GM21526 (cell line): ENCODE results near the gene ACTR5.
A peak's percentile ranks its signal among the peaks of the same experiment; 100 is the strongest.
"Not testable (repeated sequence)": the region's sequence is repeated elsewhere in the genome, so short reads cannot be mapped to it uniquely, and the experiment has no call there.

ENCODE experiments used
- ATAC-seq: cut with Tn5 transposase; IDR thresholded peaks from one replicate; pipeline ENCODE4 v1.9.1; 2021; ENCODE audit warnings: moderate library complexity; ENCODE audit not compliant: unreplicated experiment, low FRiP score

Gene ACTR5

DNA sequence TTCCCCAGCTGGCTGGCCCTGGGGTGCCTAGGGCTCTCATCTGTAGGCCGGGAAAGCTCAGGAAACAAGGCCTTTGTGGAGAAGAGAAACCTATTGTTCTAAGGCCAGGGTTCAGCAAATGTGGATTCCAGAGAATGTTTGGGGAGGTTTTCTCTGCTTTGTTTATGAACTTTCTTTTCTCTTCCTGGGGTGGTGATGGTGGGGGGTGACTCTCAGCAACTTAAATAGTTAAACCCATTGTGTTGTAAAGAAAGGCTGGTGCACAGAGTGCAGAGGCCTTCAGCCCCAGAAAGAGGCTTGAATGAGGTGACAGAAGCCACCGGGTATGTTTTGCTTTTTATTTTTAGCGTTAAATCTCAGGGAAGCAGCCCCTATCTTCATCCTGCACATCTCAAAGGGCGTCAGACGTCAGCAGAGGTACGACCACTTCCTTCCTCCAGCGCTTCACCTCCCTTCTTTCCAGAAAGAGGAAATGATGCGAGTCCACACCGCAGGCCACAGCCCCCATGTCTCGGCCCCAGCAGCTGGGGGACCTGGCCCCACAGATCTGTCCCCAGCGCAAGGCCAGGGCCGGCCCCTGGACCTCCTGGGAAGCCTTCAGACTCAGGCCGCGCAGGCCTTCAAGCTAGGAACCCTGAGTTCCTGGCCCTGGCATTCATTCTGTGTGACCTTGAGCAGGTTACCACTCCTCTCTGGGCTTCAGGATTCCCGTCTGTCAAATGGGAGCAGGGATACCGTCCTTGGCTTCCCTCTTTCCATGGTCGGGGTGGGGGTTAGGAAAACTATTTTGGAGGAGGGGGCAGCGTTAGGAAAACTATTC, 56.6 kb downstream of the ACTR5 start:
- ATAC-seq, result no peak

GRCh38 chr20:38805502-38805957, 57.3 kb downstream of the ACTR5 start, which contains the start of gene PPP1R16B:
Gene PPP1R16B, plus strand, starts transcription at chr20:38805697. Its CDS starts 30,229 bp downstream, at chr20:38835926.
- ATAC-seq, result peak; percentile 52

- no peak for ATAC-seq
These were observed 57.9 kb downstream of the ACTR5 start for GRCh38 chr20:38805958-38806854.

DNA sequence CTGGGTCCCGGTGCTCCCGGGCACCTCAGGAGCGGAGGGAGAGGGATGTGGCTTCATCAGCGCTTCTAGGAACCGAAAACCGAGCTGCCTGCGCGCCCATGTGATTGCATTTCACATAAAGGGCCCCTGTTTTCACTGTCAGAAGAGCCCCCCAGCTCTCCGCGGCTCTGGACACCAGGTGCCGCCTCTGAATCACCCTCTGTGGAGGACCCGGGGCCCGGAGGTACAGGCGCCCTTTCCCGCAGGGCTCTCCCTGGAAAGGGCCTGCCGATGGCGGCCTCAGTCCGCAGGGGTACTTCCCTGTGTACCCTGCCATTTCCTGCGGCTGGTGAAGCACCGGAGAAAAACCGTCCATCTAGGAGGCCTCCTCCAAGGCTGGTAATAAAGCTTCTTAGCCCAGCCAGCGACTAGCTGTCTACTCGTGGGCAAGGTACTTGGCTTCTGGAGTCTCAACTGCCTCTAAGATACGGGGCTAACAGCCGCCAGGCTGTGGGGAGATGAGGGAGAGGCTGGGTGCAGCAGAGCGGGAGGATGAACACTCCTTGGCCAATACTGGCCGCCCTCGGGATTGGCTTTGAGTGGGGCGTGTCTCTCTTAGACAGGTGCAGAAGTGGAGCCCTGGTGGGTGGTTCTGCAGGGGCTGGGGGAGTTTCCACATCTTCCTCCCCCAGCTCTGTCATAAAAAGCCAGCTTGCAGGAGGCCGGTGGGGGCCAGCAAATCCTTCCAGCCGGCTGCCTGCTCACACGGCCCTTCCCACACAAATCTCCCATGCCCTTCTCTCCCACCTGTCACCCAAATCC, 58.8 kb downstream of the ACTR5 start:
- no peak for ATAC-seq

GRCh38 chr20:38809942-38810341, 61.7 kb downstream of the ACTR5 start:
- no peak for ATAC-seq

DNA sequence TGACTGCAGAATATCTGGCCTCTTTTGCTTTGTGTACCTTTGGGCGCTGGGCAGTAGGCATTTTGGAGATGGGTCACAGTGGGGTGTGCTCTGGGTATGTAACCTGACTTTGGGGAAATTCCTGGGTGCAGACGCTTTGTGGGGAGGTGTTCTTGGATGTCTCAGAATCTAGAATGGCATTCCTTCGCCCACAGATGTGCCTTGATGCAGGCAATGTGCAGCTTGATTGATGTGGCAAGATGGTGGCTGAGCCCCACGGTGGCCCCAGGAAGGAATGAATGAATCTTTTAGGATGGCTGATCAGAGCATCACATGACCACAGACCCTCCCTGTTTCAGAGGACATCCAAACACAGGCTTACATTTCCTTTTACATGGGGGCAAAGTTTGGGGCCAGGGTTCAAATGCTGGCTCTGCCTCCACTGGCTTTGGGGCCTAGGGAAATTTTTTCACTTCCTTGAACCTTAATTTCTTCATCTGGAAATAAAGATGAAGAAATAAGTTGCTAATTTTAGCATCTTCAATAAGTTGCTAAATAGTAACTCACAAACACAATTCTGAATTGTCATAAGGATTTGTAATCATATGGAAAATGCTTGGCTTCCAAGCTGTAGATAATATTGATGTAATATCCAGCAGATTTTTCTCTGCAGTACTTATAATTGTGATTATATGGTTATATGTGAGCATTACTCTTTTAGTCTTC, 62.8 kb downstream of the ACTR5 start:
- no peak for ATAC-seq

DNA sequence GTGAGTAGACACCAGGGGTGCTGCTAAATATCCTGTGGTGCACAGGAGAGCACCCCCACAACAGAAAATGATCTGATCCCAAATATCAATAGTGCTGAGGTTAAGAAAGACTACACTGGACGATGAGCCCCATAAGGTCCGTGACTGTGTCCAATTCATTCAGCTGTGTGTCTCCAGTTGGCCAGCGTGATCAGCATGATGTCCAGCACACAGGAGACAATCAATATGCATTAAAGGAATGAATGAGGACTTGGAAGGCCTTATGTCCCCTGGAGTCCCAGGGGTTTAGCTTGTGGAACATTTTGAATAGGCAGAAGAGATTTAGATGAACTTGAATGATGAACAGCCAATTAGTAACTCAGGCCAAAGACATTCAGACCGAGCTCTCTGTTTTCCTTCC, 63.5 kb downstream of the ACTR5 start:
- ATAC-seq, result no peak

DNA sequence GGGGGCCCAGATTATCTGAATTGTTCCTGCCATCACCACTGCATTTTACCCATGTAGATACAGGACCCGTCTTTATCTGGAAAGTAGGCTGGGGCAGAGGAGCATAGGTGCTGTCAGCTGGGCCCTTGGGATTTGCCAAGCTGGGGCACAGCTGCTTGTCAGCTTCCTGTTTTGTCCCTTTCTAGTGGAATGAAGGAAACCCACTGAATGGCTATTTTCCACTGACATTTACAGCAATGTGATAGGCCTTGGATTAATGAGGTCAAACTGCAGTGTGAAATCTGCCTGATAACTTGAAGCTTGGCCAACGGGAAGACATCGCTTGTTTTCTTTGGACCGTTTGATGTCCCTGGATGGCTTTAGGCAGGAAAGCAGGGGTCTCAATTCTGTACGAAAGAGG, 63.9 kb downstream of the ACTR5 start:
- no peak for ATAC-seq

DNA sequence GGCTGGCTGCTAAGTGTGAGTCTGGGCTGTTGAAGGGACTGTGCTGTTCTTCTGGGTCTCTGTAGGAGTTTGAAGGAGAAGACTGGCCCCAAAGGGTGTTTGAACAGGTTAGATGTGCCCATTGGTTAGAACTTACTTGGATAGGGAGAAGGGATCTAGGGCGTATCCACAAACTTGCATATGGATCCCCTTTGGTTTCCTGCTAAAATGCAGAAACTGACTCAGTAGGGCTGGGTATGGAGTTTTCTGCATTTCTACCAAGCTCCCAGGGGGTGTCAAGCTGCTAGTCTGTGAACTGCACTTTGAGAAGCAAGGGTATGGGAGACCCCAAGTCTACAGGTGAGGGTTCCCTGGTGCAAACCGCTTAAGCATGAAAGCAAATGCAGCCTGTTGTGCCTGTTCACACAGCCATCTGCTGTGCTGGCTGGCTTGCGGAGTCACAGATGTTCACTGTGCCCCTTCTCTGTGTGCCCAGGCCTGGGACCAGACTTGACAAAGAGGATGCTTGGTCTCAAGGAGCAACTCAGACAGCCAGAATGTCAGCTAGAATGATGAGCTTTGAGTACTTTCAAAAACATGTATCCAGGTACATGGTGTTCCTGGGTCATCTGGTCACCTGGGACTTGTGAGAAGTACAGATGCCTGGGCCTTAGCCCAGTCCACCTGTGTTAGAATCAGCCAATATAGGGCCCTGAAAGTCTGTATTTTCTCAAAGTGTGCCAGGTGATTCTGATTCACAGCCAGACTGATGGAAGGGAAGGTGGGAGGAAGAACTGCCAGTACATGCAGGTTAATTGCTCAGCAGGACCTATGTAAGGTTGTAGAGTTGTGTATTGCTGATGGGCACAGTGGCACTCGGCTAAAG, 64.7 kb downstream of the ACTR5 start:
- no peak for ATAC-seq

- not testable (repeated sequence) for ATAC-seq
These were observed 65.3 kb downstream of the ACTR5 start for GRCh38 chr20:38813574-38813962.

- no peak for ATAC-seq
These were observed 67.2 kb downstream of the ACTR5 start for GRCh38 chr20:38815446-38815845.

DNA sequence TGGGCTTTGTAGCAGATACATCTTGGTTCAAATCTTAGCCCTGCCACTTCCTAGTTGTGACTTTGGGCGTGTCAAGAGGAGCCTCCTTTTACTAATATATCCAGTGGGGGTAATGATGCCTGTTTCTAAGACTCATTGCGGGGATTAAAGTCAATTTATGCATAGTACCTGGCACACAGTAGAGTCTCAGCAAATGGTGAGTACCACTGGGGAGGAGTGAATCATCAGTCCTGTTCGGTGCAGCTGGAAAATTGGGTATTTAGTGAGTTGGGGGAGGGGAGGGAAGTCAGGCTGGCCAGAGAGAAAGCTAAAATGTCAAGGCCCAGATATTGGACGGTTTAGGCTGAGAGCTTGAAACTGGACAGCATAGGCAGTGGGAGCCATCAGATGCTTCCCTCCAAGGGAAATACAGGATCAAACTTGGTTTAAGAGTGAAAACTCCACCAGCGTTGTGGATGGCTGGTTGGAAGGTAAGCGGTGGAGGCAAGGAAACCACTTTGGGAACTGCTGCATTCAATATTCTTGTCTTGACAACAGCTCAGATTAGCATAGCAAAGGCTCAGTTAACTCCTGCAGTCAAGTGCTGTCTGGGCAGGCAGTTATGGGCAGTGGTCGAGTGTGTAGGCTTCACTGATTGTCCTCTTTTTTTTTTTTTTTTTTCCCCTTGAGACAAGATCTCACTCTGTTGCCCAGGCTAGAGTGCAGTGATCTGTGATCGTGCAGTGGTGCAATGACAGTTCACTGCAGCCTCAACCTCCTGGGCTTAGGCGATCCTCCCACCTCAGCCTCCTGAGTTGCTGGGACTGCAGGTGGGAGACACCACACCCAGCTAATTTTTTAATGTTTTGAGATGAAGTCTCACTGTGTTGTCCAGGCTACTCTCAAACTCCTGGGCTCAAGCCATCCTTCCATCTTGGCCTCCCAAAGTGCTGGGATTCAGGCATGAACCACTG, 70.1 kb downstream of the ACTR5 start:
- ATAC-seq, result no peak
